Stimulated activated naive CD4-positive, alpha-beta T cell (primary cell): ENCODE results near the gene PRR14.
A peak's percentile ranks its signal among the peaks of the same experiment; 100 is the strongest.
"Not testable (repeated sequence)": the region's sequence is repeated elsewhere in the genome, so short reads cannot be mapped to it uniquely, and the experiment has no call there.

Experiments used
- DNase-seq, 6 experiments: peaks; one replicate each; lab custom pipeline; 2025; lab: John Stamatoyannopoulos, UW

PRR14 gene

DNA sequence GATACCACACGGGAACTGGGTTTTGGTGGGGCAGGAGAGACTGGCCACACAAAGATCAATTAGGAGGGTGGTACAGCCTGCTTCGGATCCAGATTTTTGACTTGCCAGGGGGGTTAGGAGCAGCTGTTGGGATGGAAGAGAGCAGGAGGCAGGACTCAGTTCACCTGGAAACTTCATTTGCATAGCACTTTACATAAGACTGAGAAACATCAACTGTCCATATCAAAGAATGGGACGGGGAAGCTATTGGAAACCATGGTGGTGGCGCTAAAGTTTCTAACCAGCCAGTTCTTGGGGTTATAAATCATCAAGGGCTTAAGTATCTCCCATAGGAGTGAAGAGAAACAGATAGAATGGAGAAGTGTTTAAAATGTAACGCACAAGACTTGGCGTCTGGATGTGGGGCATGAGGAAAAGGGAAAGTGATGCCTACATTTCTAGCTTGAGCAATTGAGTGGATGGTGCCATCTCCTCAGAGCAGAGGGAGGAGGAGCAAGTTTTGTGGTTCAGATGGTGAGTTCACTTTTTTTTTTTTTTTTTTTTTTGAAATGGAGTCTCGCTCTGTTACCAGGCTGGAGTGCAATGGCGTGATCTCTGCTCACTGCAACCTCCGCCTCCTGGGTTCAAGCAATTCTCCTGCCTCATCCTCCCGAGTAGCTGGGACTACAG is 41.8 kb downstream of the PRR14 start:
- DNase-seq: no peak

DNA sequence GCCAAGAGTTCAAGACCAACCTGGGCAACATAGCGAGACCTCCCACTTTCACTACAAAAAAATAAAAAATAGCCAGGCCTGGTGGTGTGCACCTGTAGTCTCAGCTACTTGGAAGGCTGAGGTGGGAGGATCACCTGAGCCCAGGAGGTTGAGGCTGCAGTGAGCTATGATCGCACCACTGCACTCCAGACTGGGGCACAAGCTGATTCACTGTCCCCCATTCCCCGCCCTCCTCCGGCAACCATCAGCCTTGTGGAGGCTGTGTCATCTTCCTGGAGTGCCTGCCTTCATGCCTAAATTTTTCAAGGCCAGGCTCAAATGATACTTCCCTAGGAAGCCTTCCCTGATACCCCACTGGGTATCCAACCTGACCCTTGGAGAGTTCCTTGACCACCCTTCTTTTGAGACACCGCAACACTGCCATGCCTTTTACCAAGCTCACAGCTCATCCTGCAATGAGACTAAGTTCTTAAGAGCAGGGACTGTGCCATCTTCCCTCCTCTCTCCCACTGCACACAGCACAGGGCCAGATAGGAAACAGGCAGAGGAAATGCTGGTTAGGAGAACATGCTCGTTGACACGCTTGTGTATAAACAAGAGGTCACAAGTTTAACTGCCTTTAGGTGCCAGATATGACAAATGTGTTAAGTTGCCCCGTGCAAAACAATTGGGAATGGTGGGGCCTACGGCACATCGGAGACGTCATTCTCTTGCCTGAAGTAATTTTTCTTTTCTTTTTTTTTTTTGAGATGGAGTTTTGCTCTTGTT is 44.4 kb downstream of the PRR14 start:
- DNase-seq: no peak

- not testable (repeated sequence) for DNase-seq
These were observed 45.9 kb downstream of the PRR14 start for GRCh38 chr16:30696646-30697045.

- DNase-seq: no peak
These were observed 46.7 kb downstream of the PRR14 start for GRCh38 chr16:30697264-30698138.

DNA sequence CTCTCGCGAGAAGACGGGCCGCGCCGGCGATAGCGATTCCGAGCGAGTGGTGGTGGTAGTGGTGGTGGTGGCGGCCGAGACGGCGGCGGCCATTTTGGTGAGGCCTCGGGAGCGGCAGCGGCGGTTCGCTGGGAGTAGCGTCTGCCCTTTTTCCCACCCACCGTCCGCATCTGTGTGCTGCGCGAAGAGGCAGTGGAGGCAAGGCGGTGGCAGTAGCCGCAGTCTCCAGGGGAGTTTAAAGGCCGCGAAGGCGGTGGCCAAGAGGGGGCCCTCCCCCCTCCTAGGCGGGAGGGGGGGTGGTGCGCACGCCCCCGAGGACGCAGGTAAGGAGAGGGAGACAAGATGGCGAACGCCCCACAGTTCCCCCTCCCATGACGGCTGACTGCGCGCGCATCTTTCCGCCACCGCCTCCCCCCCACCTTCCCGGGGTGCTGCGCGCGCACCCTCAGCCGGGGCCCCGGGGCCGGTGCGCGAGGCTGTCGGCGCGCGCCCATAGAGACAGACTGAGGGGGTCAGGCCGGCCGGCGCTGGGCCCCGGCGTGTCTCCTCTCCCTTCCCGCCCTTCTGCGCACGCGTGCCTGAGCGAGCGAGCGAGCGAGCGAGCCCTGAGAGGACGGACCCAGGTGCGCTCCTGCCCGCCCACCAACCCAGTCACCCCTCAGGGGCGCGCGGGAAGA is 47.5 kb downstream of the PRR14 start:
- DNase-seq: peak; percentile 98 to 99 (median 98)

- DNase-seq: peak; percentile 69 to 86 (median 80)
These were observed 48.3 kb downstream of the PRR14 start, which contains the start of gene SRCAP for GRCh38 chr16:30698816-30699614. TSS of gene SRCAP (plus strand) at chr16:30699171. CDS start at chr16:30700825, 1,654 bp downstream.

- DNase-seq: peak in 1 of 6 experiments; percentile 48
These were observed 48.9 kb downstream of the PRR14 start for GRCh38 chr16:30699615-30700099.

DNA sequence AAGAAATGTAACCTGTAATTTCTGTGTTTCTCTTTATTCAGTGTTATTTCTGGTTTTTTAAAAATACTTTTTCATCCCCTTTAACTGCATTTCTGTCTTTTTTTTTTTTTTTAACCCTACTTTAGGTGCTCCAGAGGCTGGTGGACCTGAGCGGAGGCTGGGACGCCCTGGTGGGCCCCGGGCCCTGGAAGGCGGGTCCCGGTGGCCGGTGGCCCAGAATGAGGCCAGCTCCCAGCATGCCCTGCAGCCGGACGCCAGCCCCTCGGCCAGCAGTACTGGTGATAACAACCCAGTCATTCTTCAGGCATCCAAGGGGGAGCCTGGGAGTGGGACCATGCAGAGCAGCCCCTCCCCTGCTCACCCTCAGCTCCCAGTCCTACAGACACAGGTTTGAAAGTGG is 49.7 kb downstream of the PRR14 start:
- no peak for DNase-seq

DNA sequence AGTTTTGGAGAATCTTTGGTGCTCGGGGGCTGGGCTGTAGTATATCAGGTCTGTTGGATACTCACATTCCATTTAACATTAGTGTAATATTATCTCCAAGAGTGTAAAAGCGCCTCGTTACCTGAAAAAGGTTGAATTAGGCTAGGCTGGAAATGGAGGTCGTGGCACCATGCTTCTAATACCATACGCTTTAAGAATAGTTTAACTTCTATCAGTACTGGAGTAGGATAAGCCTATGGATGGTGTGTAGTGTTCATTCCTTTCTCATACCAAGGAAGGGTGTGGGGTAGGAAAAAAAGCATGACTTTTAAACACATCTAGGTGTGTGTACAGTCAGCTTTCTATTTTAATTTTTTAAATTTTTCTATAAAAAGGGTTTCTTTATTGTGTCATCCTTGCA is 50.2 kb downstream of the PRR14 start:
- DNase-seq: no peak

- DNase-seq: not testable (repeated sequence)
These were observed 52.3 kb downstream of the PRR14 start for GRCh38 chr16:30703071-30703470.

GRCh38 chr16:30703971-30704370 is 53.2 kb downstream of the PRR14 start:
- no peak for DNase-seq
